ENCODE data around the gene ZNF19.
"Not testable (repeated sequence)": the region's sequence is repeated elsewhere in the genome, so short reads cannot be mapped to it uniquely, and the experiment has no call there.

The ZNF19 gene

GRCh38 chr16:71489122-71489521, at the start of gene ZNF19:
TSS of gene ZNF19 (minus strand) at chr16:71489324. CDS start at chr16:71482114, 7,210 bp downstream.
- no peak for DNase-seq

GRCh38 chr16:71537643-71538042, 48.5 kb upstream of the ZNF19 start:
- no peak for DNase-seq

- DNase-seq = no peak
Measured at GRCh38 chr16:71536752-71537499, 47.8 kb upstream of the ZNF19 start.

DNA sequence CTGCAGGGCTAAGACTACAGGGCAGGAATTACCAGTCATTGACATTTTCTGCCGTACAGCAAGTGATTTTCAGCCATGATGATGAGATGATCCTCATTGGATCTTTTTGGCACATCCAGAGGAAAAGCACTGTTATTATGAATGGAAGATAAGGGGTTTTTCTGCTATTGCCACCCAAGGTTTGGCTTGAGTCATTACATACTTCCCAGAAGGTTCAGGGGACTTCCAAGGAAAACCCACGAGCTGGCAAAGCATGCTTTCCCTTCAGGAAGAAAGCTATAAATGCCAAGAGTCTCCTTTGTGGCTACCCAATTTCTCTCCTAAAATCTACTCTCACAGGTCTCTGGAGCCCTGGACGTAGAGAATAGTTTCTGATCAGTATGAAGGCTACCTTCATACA, 43.2 kb upstream of the ZNF19 start:
- no peak for DNase-seq

GRCh38 chr16:71528863-71529262, 39.7 kb upstream of the ZNF19 start:
- no peak for DNase-seq

DNA sequence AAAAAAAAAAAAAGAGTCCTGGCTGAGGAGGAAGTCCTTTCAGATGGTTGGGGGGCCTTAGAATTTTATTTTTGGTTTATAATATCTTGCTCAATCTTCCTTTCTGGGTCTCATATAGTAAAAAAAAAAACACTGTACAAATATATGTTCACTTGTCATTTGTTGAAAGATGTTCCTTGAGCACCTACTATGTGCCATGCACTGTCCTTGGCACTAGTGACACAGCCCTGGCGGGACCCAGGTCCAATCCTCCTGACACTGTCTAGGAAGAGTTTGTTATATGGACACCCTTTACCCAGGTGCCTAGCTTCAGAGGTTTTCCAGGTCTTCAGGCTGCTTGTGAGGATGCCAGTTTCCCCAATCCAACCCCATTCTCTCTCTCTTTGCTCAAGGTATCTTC, 39.1 kb upstream of the ZNF19 start:
- DNase-seq = no peak

DNA sequence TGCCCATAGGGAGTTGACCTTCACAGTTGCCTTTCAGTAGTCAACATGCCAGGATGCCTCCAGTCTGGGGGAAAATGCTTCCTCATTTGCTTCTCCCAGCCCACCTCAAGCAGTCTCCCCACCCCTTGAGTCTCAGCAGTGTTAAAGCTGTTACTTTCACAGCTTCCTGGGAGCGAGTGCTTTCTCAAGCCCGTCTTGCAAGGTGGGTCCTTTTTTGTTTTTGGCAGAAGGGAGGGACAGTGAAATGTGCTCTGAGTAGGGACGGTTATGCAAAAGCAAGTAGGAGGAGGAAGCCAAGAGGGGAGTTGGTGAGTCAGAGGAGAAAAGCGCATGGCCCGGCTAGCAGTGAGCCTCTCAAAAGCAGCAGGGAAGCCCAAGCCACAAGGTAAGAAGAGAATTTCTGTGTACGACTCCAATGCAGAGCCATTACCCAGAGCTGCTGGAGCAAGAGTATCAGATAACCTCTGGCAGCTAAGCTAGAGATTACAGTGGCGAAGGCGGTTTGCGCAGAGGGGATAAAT, 37.0 kb upstream of the ZNF19 start, which contains the start of gene CHST4:
Gene CHST4, plus strand, starts transcription at position 316 of the 521 bp plus-strand sequence. CDS start 10,252 bp downstream, outside the sequence.
- no peak for DNase-seq

- no peak for DNase-seq
Measured at GRCh38 chr16:71524566-71525553, 35.7 kb upstream of the ZNF19 start.

GRCh38 chr16:71520550-71520949, 31.4 kb upstream of the ZNF19 start:
- DNase-seq = no peak

DNA sequence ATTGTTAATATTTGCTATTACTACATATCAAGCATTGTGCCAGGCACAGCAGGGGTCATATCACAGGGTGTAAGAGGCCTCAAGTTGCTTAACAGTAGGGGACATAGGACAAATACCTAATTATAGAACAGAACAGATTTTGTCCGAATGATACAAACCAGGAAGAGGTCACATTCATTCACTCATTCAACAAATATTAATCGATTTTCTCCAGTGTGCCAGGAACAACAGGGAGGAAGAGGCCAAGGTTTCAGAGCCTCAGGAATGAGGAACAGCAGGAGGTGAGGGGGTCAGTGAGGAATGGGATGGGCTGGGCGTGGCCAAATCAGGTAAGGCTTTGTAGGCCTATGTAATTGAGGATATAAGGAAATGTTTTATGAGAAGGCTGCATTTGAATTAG, 25.9 kb upstream of the ZNF19 start:
- DNase-seq = no peak

DNA sequence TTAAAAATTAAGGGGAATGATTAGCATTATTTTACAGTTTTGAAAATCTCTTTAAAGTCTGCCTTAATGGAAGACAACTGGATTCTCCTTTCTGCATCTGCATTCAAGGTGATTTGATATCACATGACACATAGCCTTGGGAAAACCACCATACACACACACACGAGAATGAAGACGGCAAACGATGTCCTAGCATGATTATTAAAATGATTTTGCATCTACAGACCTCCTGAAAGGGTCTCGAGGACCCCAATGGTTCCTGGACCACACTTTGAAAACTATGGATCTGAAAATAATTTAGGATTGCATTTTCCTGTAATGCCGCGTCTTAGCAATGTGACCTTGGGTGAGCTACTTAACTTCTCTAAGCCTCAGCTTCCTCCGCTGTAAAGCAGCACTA, 25.4 kb upstream of the ZNF19 start:
- no peak for DNase-seq

DNA sequence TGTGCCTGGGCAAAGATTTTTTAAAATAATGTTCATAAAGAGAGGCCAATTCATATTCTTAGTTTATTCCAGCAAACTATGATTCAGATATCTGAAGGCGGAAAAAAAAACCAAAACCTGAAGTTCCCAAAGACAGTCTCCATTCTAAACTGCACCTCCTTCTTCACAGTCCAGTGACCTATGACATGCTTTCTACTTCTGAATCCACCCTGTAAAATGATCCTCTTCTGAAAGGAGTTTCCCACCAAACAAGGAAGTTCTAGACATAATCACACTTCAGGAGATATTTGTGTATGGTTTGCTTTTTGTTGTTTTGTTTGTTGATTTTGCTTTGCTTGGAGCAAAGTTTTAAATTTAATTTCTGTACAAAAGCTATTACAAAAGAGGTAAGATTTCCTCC, 24.2 kb upstream of the ZNF19 start:
- no peak for DNase-seq

GRCh38 chr16:71507061-71507460, 17.9 kb upstream of the ZNF19 start:
- no peak for DNase-seq

- DNase-seq = no peak
Measured at GRCh38 chr16:71504901-71505300, 15.8 kb upstream of the ZNF19 start.

GRCh38 chr16:71504051-71504450, 14.9 kb upstream of the ZNF19 start:
- not testable (repeated sequence) for DNase-seq

GRCh38 chr16:71501547-71501946, 12.4 kb upstream of the ZNF19 start:
- no peak for DNase-seq

- DNase-seq = no peak
Measured at GRCh38 chr16:71500964-71501363, 11.8 kb upstream of the ZNF19 start.

GRCh38 chr16:71499775-71500364, 10.7 kb upstream of the ZNF19 start:
- peak; percentile 26 for DNase-seq

DNA sequence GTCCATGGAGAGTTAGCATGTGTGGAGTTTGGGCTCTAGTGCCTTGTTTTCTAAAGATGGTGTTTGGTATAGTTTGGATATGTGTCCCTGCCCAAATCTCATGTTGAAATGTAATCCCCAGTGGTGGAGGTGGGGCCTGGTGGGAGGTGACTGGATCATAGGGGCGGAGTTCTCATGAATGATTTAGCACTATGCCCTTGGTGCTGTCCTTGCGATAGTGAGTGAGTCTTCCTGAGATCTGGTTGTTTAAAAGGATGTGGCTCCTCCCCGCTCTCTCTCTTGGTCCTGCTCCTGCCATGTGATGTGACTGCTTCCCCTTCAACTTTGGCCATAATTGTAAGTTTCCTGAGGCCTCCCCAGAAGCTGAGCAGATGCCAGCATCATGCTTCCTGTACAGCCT, 8.9 kb upstream of the ZNF19 start:
- no peak for DNase-seq

- DNase-seq = no peak
Measured at GRCh38 chr16:71493213-71493612, 4.1 kb upstream of the ZNF19 start.

GRCh38 chr16:71492786-71493185, 3.7 kb upstream of the ZNF19 start:
- DNase-seq = no peak

GRCh38 chr16:71491054-71491453, 1.9 kb upstream of the ZNF19 start:
- DNase-seq = no peak

- DNase-seq = no peak
Measured at GRCh38 chr16:71490361-71490760, 1.2 kb upstream of the ZNF19 start.

Measured in NCI-H748 treated with DMSO at 0.1 percent for 48 hours (cell line).